ENCODE results near the gene TMEM178B.

- TF ChIP-seq EZH2phosphoT487 (IDR thresholded peaks at IDR 0.05; ENCODE audit: borderline replicate concordance, low read length): no peak
- no peak for TF ChIP-seq CTCF (IDR thresholded peaks at IDR 0.05; ENCODE audit: low read depth, low read length, poor library complexity, severe bottlenecking)
These were observed 269.0 kb downstream of the TMEM178B start for GRCh38 chr7:141342621-141343408.

All from DOHH2 (cell line).